Caco-2 (cell line): ENCODE data around the gene ELMOD1. TPM values are rescaled to one million over a fixed set of nuclear protein-coding genes. Genes with fewer than 3 reads are reported as not detected.

Source experiments
- BruUV-seq: library from RNA; stranded (reverse); fragments of 400-500 nt; replicated peaks from 2 replicates; lab custom pipeline; 2021; lab: Mats Ljungman, UMichigan
- CTCF ChIA-PET: fragments of 300-600 bp; sonication (Branson Sonifier 250); formaldehyde crosslinking; loops from one replicate; lab custom pipeline; 2022; ENCODE audit warnings: antibody characterized with exemption; lab: Charles Lee
- POLR2A ChIA-PET: fragments of 300-600 bp; sonication (Branson Sonifier 250); formaldehyde crosslinking; loops from one replicate; lab custom pipeline; 2022; ENCODE audit warnings: antibody characterized with exemption; lab: Charles Lee
- DNase-seq, 2 experiments: peaks; one replicate each; pipeline versions ENCODE4 v3.0.0 to v3.0.0-alpha.2; 2020 to 2022
- H3K27me3 ChIP-seq: replicated peaks from 2 replicates; pipeline ENCODE4 v1.6.0; 2011; ENCODE audit warnings: low read length; ENCODE audit not compliant: control insufficient read depth, insufficient read depth
- H3K36me3 ChIP-seq: 2 replicates; pipeline ENCODE4 v1.5.1; 2011; ENCODE audit warnings: low read length; ENCODE audit not compliant: control insufficient read depth, insufficient read depth
- H3K4me1 ChIP-seq: fragments of 250-450 bp; sonication (Bioruptor Pico); 2 replicates; pipeline ENCODE4 v1.5.1; 2020; ENCODE audit warnings: mild to moderate bottlenecking
- H3K4me3 ChIP-seq: 2 replicates; pipeline ENCODE4 v1.5.1; 2011; ENCODE audit warnings: low read depth, mild to moderate bottlenecking, control low read depth, low read length
- H3K9me3 ChIP-seq: fragments of 250-450 bp; sonication (Bioruptor Pico); 2 replicates; pipeline ENCODE4 v1.5.1; 2020; ENCODE audit warnings: mild to moderate bottlenecking, moderate library complexity
- H3K27ac Mint-ChIP-seq: one replicate; pipeline ENCODE4 v1.8.0; 2022; ENCODE audit warnings: mixed read lengths; ENCODE audit not compliant: unreplicated experiment
- H3K27me3 Mint-ChIP-seq: one replicate; pipeline ENCODE4 v1.8.0; 2022; ENCODE audit warnings: mixed read lengths; ENCODE audit not compliant: insufficient read depth, unreplicated experiment
- H3K36me3 Mint-ChIP-seq: one replicate; pipeline ENCODE4 v1.8.0; 2022; ENCODE audit warnings: mild to moderate bottlenecking, mixed read lengths; ENCODE audit not compliant: insufficient read depth, unreplicated experiment
- H3K4me1 Mint-ChIP-seq: one replicate; pipeline ENCODE4 v1.8.0; 2022; ENCODE audit warnings: low read depth, mixed read lengths; ENCODE audit not compliant: unreplicated experiment
- H3K4me3 Mint-ChIP-seq: one replicate; pipeline ENCODE4 v1.8.0; 2022; ENCODE audit warnings: mild to moderate bottlenecking, moderate library complexity, mixed read lengths; ENCODE audit not compliant: unreplicated experiment
- H3K9me3 Mint-ChIP-seq: one replicate; pipeline ENCODE4 v1.8.0; 2022; ENCODE audit warnings: mixed read lengths; ENCODE audit not compliant: unreplicated experiment
- CTCF ChIP-seq, 2 experiments: fragments of 200-600 bp in 1 of 2; IDR thresholded peaks; 1 replicate in 1 of 2; 2 replicates in 1 of 2; pipeline versions ENCODE4 v1.5.1 to v1.8.0; 2011 to 2022; ENCODE audit warnings: antibody characterized with exemption in 1 of 2, control low read depth in 1 of 2, inconsistent platforms in 1 of 2, low read depth in 1 of 2, low read length in 1 of 2, mild to moderate bottlenecking in 1 of 2, moderate library complexity in 1 of 2; ENCODE audit not compliant: insufficient read depth in 1 of 2, severe bottlenecking in 1 of 2, unreplicated experiment in 1 of 2
- intact Hi-C: fragments of 100-400 bp; cut with micrococcal nuclease; formaldehyde crosslinking; loops from one replicate; pipeline ENCODE4 v1.10.0; 2022; ENCODE audit not compliant: unreplicated experiment
- total RNA-seq: library from RNA; stranded (reverse); gene quantifications from 2 replicates; pipeline ENCODE4 v1.2.3, GENCODE V29; 2022

Gene ELMOD1
- total RNA-seq, 1 experiment from 2014 or later = not detected

GRCh38 chr11:107702723-107703122 is 111.8 kb downstream of the ELMOD1 start:
- H3K9me3 ChIP-seq = no peaks in the 10 kb centered on the region
- Mint-ChIP-seq H3K4me3 (no peak overlapping the region), H3K4me1 (no peaks in the 10 kb centered on the region), H3K27ac (no peak overlapping the region), H3K9me3 (no peaks in the 10 kb centered on the region), H3K36me3 (no peaks in the 10 kb centered on the region), H3K27me3 (peaks cover 26% of the 10 kb centered on the region)
- TF ChIP-seq CTCF (IDR thresholded peaks at IDR 0.05; ENCODE audit: insufficient read depth in 1 of 2, low read depth in 1 of 2, low read length in 1 of 2, severe bottlenecking in 1 of 2, unreplicated experiment in 1 of 2) = no peak
- BruUV-seq = no TSS peak
- no peaks in the 10 kb centered on the region for H3K36me3 ChIP-seq
- POLR2A ChIA-PET = no interaction called here
- intact Hi-C loops = no loop called here
- no peaks in the 10 kb centered on the region for H3K4me1 ChIP-seq
- no peak overlapping the region for H3K4me3 ChIP-seq
- no peaks in the 10 kb centered on the region for H3K27me3 ChIP-seq
- CTCF ChIA-PET = no interaction called here
- no peak for DNase-seq

GRCh38 chr11:107704451-107704850 is 113.5 kb downstream of the ELMOD1 start:
- no peaks in the 10 kb centered on the region for H3K9me3 Mint-ChIP-seq
- H3K36me3 Mint-ChIP-seq = no peaks in the 10 kb centered on the region
- ChIA-PET CTCF (no interaction called here), POLR2A (no interaction called here)
- peaks cover 29% of the 10 kb centered on the region for H3K27me3 Mint-ChIP-seq
- Histone ChIP-seq H3K4me1 (no peaks in the 10 kb centered on the region), H3K27me3 (peaks cover 2% of the 10 kb centered on the region; the same call in 1 of the 2 replicates), H3K36me3 (no peaks in the 10 kb centered on the region), H3K9me3 (no peaks in the 10 kb centered on the region), H3K4me3 (no peak overlapping the region)
- no peak for DNase-seq
- no peak overlapping the region for H3K27ac Mint-ChIP-seq
- H3K4me3 Mint-ChIP-seq = no peak overlapping the region
- no peaks in the 10 kb centered on the region for H3K4me1 Mint-ChIP-seq
- no peak for TF ChIP-seq CTCF (IDR thresholded peaks at IDR 0.05; ENCODE audit: insufficient read depth in 1 of 2, low read depth in 1 of 2, low read length in 1 of 2, severe bottlenecking in 1 of 2, unreplicated experiment in 1 of 2)
- intact Hi-C loops = no loop called here
- BruUV-seq = no TSS peak

- no peak overlapping the region for H3K4me3 ChIP-seq
- H3K9me3 Mint-ChIP-seq = no peaks in the 10 kb centered on the region
Measured at GRCh38 chr11:107705027-107705426, 114.1 kb downstream of the ELMOD1 start.

More at GRCh38 chr11:107705027-107705426, 114.1 kb downstream of the ELMOD1 start:
- no peak overlapping the region for H3K27ac Mint-ChIP-seq
- H3K27me3 ChIP-seq = peaks cover 2% of the 10 kb centered on the region; the same call in 1 of the 2 replicates
- H3K4me3 Mint-ChIP-seq = no peak overlapping the region
- H3K4me1 ChIP-seq = peaks cover 3% of the 10 kb centered on the region
- H3K4me1 Mint-ChIP-seq = no peaks in the 10 kb centered on the region
- H3K27me3 Mint-ChIP-seq = peaks cover 24% of the 10 kb centered on the region
- no peaks in the 10 kb centered on the region for H3K36me3 ChIP-seq
- BruUV-seq = no TSS peak
- H3K36me3 Mint-ChIP-seq = no peaks in the 10 kb centered on the region
- TF ChIP-seq CTCF (IDR thresholded peaks at IDR 0.05; ENCODE audit: insufficient read depth in 1 of 2, low read depth in 1 of 2, low read length in 1 of 2, severe bottlenecking in 1 of 2, unreplicated experiment in 1 of 2) = no peak
- H3K9me3 ChIP-seq = no peaks in the 10 kb centered on the region
- CTCF ChIA-PET = no interaction called here
- POLR2A ChIA-PET = no interaction called here
- intact Hi-C loops = no loop called here
- no peak for DNase-seq
